HCT116 (cell line): ENCODE results near the gene PCID2. TPM values are rescaled to one million over a fixed set of nuclear protein-coding genes. Genes with fewer than 3 reads are reported as not detected.
A peak's percentile ranks its signal among the peaks of the same experiment; 100 is the strongest.

Source experiments
- ATAC-seq: fragments of 200-7000 bp; cut with Tn5 transposase; 2 replicates; pipeline ENCODE4 v1.9.1; 2020; ENCODE audit warnings: mild to moderate bottlenecking, moderate library complexity
- BruUV-seq: library from RNA; stranded (reverse); fragments of 400-500 nt; replicated peaks from 2 replicates; lab custom pipeline; 2021; lab: Mats Ljungman, UMichigan
- CTCF ChIA-PET: fragments of 300-600 bp; sonication (Branson Sonifier 250); formaldehyde crosslinking; loops from one replicate; lab custom pipeline; 2021; ENCODE audit warnings: antibody characterized with exemption; lab: Charles Lee
- POLR2A ChIA-PET: fragments of 300-600, 350-600 bp; sonication (Branson Sonifier 250); formaldehyde crosslinking; loops from one replicate; lab custom pipeline; 2021; ENCODE audit warnings: antibody characterized with exemption; lab: Charles Lee
- RAD21 ChIA-PET, 2 experiments: fragments of 300-600 bp; sonication (Branson Sonifier 250); formaldehyde crosslinking; loops; one replicate each; lab custom pipeline; 2023; ENCODE audit warnings: low total read pairs in 2 of 2; ENCODE audit not compliant: uncharacterized antibody in 2 of 2, unreplicated experiment in 2 of 2, low non-redundant PET in 1 of 2; lab: Charles Lee
- DNase-seq: peaks from one replicate; pipeline ENCODE4 v3.0.0-alpha.2; 2010; ENCODE audit warnings: low read depth, low spot score
- H2AFZ ChIP-seq: fragments of 200-600 bp; shearing (Covaris generic), sonication (generic); 2 replicates; pipeline ENCODE4 v1.6.1; 2017; ENCODE audit warnings: low read depth, mixed run types, mixed read lengths, antibody characterized with exemption, low read length; ENCODE audit not compliant: poor library complexity, severe bottlenecking
- H3K27ac ChIP-seq: 2 replicates; pipeline ENCODE4 v1.5.1; 2012; ENCODE audit warnings: low read depth, low read length
- H3K27me3 ChIP-seq: fragments of 200-600 bp; sonication (generic); 2 replicates; pipeline ENCODE4 v1.6.1; 2016; ENCODE audit warnings: mixed run types, low read length, mixed read lengths; ENCODE audit not compliant: insufficient read depth
- H3K36me3 ChIP-seq, 2 experiments: fragments of 200-500 bp in 1 of 2; fragments of 200-600 bp in 1 of 2; sonication (Bioruptor generic) in 1 of 2; sonication (generic) in 1 of 2; 2 replicates each; pipeline versions ENCODE4 v1.5.1 to v1.6.1; 2014 to 2016; ENCODE audit warnings: low read length in 2 of 2, inconsistent platforms in 1 of 2, mixed read lengths in 1 of 2, mixed run types in 1 of 2; ENCODE audit not compliant: insufficient read depth in 2 of 2, control insufficient read depth in 1 of 2
- H3K4me1 ChIP-seq, 2 experiments: fragments of 200-600 bp in 1 of 2; sonication (generic) in 1 of 2; 2 replicates each; pipeline versions ENCODE4 v1.5.1 to v1.6.1; 2012 to 2017; ENCODE audit warnings: low read length in 2 of 2, inconsistent platforms in 1 of 2, mild to moderate bottlenecking in 1 of 2, mixed read lengths in 1 of 2, mixed run types in 1 of 2, moderate library complexity in 1 of 2; ENCODE audit not compliant: insufficient read depth in 2 of 2, control insufficient read depth in 1 of 2
- H3K4me2 ChIP-seq: fragments of 200-600 bp; sonication (generic); 2 replicates; pipeline ENCODE4 v1.6.1; 2017; ENCODE audit warnings: mixed run types, low read length, mixed read lengths
- H3K4me3 ChIP-seq, 2 experiments: fragments of 200-600 bp in 1 of 2; sonication (generic) in 1 of 2; replicated peaks in 1 of 2; 2 replicates each; pipeline ENCODE4 v1.5.1; 2011 to 2016; ENCODE audit warnings: low read length in 2 of 2, control low read depth in 1 of 2, low read depth in 1 of 2, mild to moderate bottlenecking in 1 of 2, mixed read lengths in 1 of 2, mixed run types in 1 of 2
- H3K79me2 ChIP-seq: fragments of 200-600 bp; sonication (generic); 2 replicates; pipeline ENCODE4 v1.6.1; 2017; ENCODE audit warnings: mild to moderate bottlenecking, mixed run types, low read length, moderate library complexity, mixed read lengths; ENCODE audit not compliant: insufficient read depth
- H3K9ac ChIP-seq: fragments of 200-600 bp; sonication (generic); 2 replicates; pipeline ENCODE4 v1.6.1; 2016; ENCODE audit warnings: low read length, mixed read lengths
- H3K9me2 ChIP-seq: fragments of 200-600 bp; sonication (generic), shearing (Covaris generic); 2 replicates; pipeline ENCODE4 v1.6.1; 2017; ENCODE audit warnings: mixed run types, mild to moderate bottlenecking, moderate library complexity; ENCODE audit not compliant: insufficient read depth
- H3K9me3 ChIP-seq, 2 experiments: fragments of 200-500 bp in 1 of 2; fragments of 200-600 bp in 1 of 2; sonication (Bioruptor generic) in 1 of 2; sonication (generic) in 1 of 2; 2 replicates each; pipeline ENCODE4 v1.6.1; 2014 to 2017; ENCODE audit warnings: low read length in 2 of 2, mixed read lengths in 2 of 2, inconsistent platforms in 1 of 2, low read depth in 1 of 2, mild to moderate bottlenecking in 1 of 2, mixed run types in 1 of 2, moderate library complexity in 1 of 2; ENCODE audit not compliant: control insufficient read depth in 1 of 2, insufficient read depth in 1 of 2
- H4K20me1 ChIP-seq: fragments of 200-600 bp; sonication (generic), shearing (Covaris generic); 2 replicates; pipeline ENCODE4 v1.6.1; 2017; ENCODE audit warnings: mixed run types, mild to moderate bottlenecking, moderate library complexity; ENCODE audit not compliant: insufficient read depth
- EZH2 ChIP-seq: fragments of 200-600 bp; sonication (generic); IDR thresholded peaks from 2 replicates; pipeline ENCODE4 v1.6.1; 2017; ENCODE audit warnings: antibody characterized with exemption, mixed run types
- FOSL1 ChIP-seq: IDR thresholded peaks from 2 replicates; pipeline ENCODE4 v1.6.1; 2012; ENCODE audit warnings: low read depth
- JUND ChIP-seq: IDR thresholded peaks from 2 replicates; pipeline ENCODE4 v1.6.1; 2012
- RAD21 ChIP-seq: IDR thresholded peaks from 2 replicates; pipeline ENCODE4 v1.6.1; 2012; ENCODE audit warnings: low read depth, mild to moderate bottlenecking
- REST ChIP-seq: IDR thresholded peaks from 2 replicates; pipeline ENCODE4 v1.6.1; 2012; ENCODE audit warnings: low read depth
- SP1 ChIP-seq: IDR thresholded peaks from 2 replicates; pipeline ENCODE4 v1.6.1; 2012; ENCODE audit warnings: low read depth
- YY1 ChIP-seq: IDR thresholded peaks from 2 replicates; pipeline ENCODE4 v1.6.1; 2011; ENCODE audit warnings: low read length, low read depth, moderate library complexity, mild to moderate bottlenecking; ENCODE audit not compliant: insufficient replicate concordance; ENCODE audit errors: extremely low read depth
- intact Hi-C: fragments of 100-400 bp; cut with micrococcal nuclease; formaldehyde crosslinking; loops from 2 replicates; pipeline ENCODE4 v1.10.0; 2022
- total RNA-seq: library from RNA; stranded (reverse); gene quantifications from one replicate; pipeline ENCODE4 v1.2.1, GENCODE V29; 2021; ENCODE audit not compliant: unreplicated experiment
- TF ChIP-seq, protein P1 (sequence below): IDR thresholded peaks from 2 replicates; pipeline ENCODE4 v1.6.1; 2012
- TF ChIP-seq, protein P2 (sequence below): IDR thresholded peaks from 2 replicates; pipeline ENCODE4 v1.6.1; 2012

The PCID2 gene
- total RNA-seq, 1 experiment from 2014 or later = 73.3 TPM

DNA sequence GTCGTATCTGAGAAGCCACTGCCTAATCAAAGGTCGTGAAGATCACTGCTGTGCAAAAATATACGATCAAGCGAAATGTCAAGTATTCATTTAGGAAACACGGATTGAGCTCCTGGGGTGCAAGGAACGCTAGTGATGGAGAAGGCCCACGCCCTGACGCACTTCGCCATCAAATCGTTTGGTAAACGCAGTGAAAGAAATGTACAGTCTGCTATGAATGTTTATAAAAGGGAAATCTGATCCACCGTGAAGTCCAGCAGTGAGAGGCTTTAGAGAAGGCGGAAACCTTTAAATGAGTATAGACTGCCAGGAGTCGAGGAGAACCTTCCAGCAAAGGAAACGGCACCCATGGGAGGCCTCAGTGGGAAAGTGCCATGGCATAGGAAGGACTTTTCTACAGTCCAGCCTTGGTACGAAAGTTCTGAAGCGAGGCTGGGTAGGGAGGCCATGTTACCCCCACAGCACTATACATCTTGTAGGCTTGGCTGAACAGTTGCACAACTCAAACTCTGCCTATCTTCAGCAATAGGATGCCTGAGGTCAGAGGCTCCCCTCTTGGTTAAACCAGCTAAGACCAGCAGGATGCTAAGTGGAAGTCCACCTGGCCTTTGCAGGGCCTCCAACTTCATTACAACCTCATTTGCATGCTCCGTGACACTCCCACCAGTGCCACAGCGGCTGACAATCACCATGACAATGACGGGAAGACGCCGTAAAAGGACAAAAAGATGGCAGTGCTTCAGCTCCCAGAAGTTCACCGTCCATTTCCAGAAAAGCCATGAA is 20.4 kb downstream of the PCID2 start:
- Histone ChIP-seq H4K20me1 (no peaks in the 10 kb centered on the region; the same call in 1 of the 2 replicates), H3K9me3 (no peaks in the 10 kb centered on the region), H3K4me3 (no peak overlapping the region), H3K4me2 (peak overlapping the region; percentile 78), H3K9ac (peak overlapping the region; percentile 13; the same call in 1 of the 2 replicates), H3K79me2 (peaks cover 48% of the 10 kb centered on the region), H3K27me3 (no peaks in the 10 kb centered on the region), H3K9me2 (no peaks in the 10 kb centered on the region), H2AFZ (no peak overlapping the region), H3K27ac (peak overlapping the region; percentile 65), H3K4me1 (peaks cover 21 to 30% of the 10 kb centered on the region in 2 experiments), H3K36me3 (peaks cover 35 to 61% of the 10 kb centered on the region in 2 experiments)
- ATAC-seq = no peak
- ChIA-PET RAD21 (no interaction called here), POLR2A (interaction anchor here (1.6 kb wide), 1 partner anchor 21 kb away, joined by 7 read pairs; the partner anchor contains the start of genes CUL4A and PCID2), CTCF (no interaction called here)
- TF ChIP-seq EZH2 (no peak), SP1 (no peak), REST (no peak), RAD21 (no peak), FOSL1 (no peak), YY1 (no peak), JUND (no peak)
- TF ChIP-seq, protein P1, sequence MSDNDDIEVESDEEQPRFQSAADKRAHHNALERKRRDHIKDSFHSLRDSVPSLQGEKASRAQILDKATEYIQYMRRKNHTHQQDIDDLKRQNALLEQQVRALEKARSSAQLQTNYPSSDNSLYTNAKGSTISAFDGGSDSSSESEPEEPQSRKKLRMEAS = no peak
- TF ChIP-seq, protein P2, sequence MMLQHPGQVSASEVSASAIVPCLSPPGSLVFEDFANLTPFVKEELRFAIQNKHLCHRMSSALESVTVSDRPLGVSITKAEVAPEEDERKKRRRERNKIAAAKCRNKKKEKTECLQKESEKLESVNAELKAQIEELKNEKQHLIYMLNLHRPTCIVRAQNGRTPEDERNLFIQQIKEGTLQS = no peak
- intact Hi-C loops = no loop called here
- BruUV-seq = no TSS peak
- no peak for DNase-seq
